ENCODE measurements around the gene PHACTR4.
A peak's percentile ranks its signal among the peaks of the same experiment; 100 is the strongest.

PHACTR4 gene

DNA sequence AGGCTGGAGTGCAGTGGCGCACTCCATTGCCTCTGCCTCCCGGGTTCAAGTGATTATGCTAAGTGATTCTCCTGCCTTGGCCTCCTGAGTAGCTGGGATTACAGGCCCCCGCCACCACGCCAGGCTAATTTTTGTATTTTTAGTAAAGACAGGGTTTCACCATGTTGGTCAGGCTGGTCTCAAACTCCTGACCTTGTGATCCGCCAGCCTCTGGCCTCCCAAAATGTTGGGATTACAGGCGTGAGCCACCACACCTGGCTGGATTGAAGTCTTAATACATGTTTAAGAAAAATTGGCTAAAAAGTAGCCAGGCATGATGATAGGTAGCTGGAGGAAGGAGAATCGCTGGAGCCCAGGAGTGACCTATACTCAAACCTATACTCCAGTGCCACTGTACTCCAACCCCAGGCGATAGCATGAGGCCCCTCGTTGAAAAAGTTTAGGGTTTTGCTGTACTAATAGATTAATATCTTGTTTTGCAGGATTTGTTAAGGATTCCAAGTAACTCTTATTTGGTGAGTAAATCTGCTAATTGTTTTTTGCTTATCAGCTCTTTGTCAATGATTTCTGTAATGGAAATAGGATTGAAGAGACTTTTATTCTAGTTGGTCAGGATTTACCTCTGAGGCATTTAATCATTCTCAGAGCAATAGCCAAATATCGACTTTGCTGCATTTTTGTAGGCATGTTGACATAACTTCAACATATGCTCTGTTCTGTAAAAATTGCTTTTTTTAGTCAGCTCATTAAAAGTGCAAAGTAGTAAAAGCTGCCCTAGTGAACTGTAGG lies 138.3 kb downstream of the PHACTR4 start:
- H3K4me1 ChIP-seq (ENCODE audit: control insufficient read depth, low read depth, low read length), result peaks cover 3% of the 10 kb centered on the region
- no peak overlapping the region for H2BK120ac ChIP-seq (ENCODE audit: low read depth, low read length)
- no peak overlapping the region for H2BK15ac ChIP-seq (replicated peaks; ENCODE audit: low read depth)
- H2AK5ac ChIP-seq (ENCODE audit: low read length), result no peak overlapping the region
- peak overlapping the region; percentile 96 for H3K4me3 ChIP-seq (ENCODE audit: low read length)
- peak overlapping the region; percentile 82 for H3K4me2 ChIP-seq (ENCODE audit: low read length)
- no peaks in the 10 kb centered on the region for H3K27me3 ChIP-seq (ENCODE audit: insufficient read depth, low read length, poor library complexity)
- peak overlapping the region; percentile 54 for H2BK5ac ChIP-seq (ENCODE audit: low read length)
- H3K9ac ChIP-seq (ENCODE audit: low read length), result peak overlapping the region; percentile 100
- peak overlapping the region; percentile 96 for H3K27ac ChIP-seq (ENCODE audit: low read depth, low read length)
- peaks cover 17% of the 10 kb centered on the region for H3K79me2 ChIP-seq (ENCODE audit: control insufficient read depth, insufficient read depth, low read length)
- peaks cover 5% of the 10 kb centered on the region for H3K79me1 ChIP-seq (ENCODE audit: low read length)
- WGBS (ENCODE audit: extremely low coverage, insufficient coverage, low lambda C conversion rate), result no CpG with 5 or more reads among the region's 10 CpGs
- H4K5ac ChIP-seq (ENCODE audit: low read length), result no peak overlapping the region
- H3K4ac ChIP-seq (ENCODE audit: low read depth, low read length), result peak overlapping the region; percentile 59
- H4K8ac ChIP-seq (ENCODE audit: low read depth, low read length), result peak overlapping the region; percentile 77
- DNase-seq, result no peak
- H3K23ac ChIP-seq (ENCODE audit: low read length), result peak overlapping the region; percentile 51
- peaks cover 27% of the 10 kb centered on the region for H3K36me3 ChIP-seq (ENCODE audit: control insufficient read depth, insufficient read depth, low read length)
- H3K56ac ChIP-seq (ENCODE audit: low read length), result peak overlapping the region; percentile 98
- H3K18ac ChIP-seq (ENCODE audit: low read length), result peak overlapping the region; percentile 99

DNA sequence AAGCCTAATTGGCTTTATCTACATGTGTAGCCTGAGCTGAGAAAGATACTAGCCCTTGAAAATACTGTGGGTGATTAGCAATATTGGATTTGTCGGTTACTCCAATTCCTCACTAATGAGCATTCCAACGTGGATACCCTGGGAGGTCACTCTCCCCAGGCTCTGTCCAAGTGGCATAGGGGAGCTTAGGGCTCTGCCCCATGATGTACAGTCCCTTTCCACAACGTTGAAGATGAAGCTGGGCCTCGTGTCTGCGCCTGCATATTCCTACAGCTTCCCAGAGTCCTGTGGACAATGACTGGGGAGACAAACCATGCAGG lies 138.9 kb downstream of the PHACTR4 start:
- H3K23ac ChIP-seq (ENCODE audit: low read length), result no peak overlapping the region
- H3K27ac ChIP-seq (ENCODE audit: low read depth, low read length), result peak overlapping the region; percentile 88
- no peak overlapping the region for H2BK5ac ChIP-seq (ENCODE audit: low read length)
- H4K8ac ChIP-seq (ENCODE audit: low read depth, low read length), result no peak overlapping the region
- H3K4ac ChIP-seq (ENCODE audit: low read depth, low read length), result peak overlapping the region; percentile 41
- H3K18ac ChIP-seq (ENCODE audit: low read length), result peak overlapping the region; percentile 76
- no peak overlapping the region for H2AK5ac ChIP-seq (ENCODE audit: low read length)
- peaks cover 17% of the 10 kb centered on the region for H3K79me2 ChIP-seq (ENCODE audit: control insufficient read depth, insufficient read depth, low read length)
- peaks cover 27% of the 10 kb centered on the region for H3K36me3 ChIP-seq (ENCODE audit: control insufficient read depth, insufficient read depth, low read length)
- no peak overlapping the region for H4K5ac ChIP-seq (ENCODE audit: low read length)
- peaks cover 5% of the 10 kb centered on the region for H3K79me1 ChIP-seq (ENCODE audit: low read length)
- no CpG with 5 or more reads among the region's 5 CpGs for WGBS (ENCODE audit: extremely low coverage, insufficient coverage, low lambda C conversion rate)
- H2BK15ac ChIP-seq (replicated peaks; ENCODE audit: low read depth), result no peak overlapping the region
- peak overlapping the region; percentile 96 for H3K4me3 ChIP-seq (ENCODE audit: low read length)
- peak overlapping the region; percentile 98 for H3K56ac ChIP-seq (ENCODE audit: low read length)
- no peak overlapping the region for H2BK120ac ChIP-seq (ENCODE audit: low read depth, low read length)
- peaks cover 3% of the 10 kb centered on the region for H3K4me1 ChIP-seq (ENCODE audit: control insufficient read depth, low read depth, low read length)
- H3K9ac ChIP-seq (ENCODE audit: low read length), result peak overlapping the region; percentile 100
- peak; percentile 47 for DNase-seq
- H3K27me3 ChIP-seq (ENCODE audit: insufficient read depth, low read length, poor library complexity), result no peaks in the 10 kb centered on the region
- peak overlapping the region; percentile 4 for H3K4me2 ChIP-seq (ENCODE audit: low read length)

DNA sequence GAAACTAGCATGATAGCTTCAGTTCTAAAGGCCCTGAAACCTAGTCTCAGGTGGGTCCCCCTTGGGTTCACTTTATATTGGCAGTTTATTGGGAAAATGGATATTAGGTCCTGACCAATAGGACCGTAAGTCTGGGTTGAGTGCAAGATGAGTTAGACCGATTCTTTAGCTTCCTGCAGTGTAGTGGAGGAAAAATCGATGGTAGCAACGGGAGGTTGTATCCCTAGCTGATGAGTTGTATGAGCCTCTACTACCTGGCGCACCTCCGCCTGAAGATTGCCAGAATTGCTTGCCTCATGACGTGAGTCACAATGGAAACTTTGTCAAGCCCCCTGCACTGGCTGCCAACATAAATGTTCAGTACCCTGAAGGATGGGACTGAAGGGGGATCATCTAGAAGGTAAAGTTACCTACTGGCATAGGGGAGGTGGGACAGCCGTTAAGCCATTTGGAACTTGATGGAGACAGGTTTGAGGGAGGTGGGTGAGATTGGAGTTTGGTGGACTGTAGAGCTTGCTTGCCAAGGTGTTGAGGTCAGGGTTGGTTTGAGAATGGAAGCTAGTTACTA lies 140.2 kb downstream of the PHACTR4 start:
- Histone ChIP-seq H3K56ac (ENCODE audit: low read length) (peak overlapping the region; percentile 98), H3K9ac (ENCODE audit: low read length) (peak overlapping the region; percentile 100), H3K27ac (ENCODE audit: low read depth, low read length) (peak overlapping the region; percentile 88), H3K36me3 (ENCODE audit: control insufficient read depth, insufficient read depth, low read length) (peaks cover 27% of the 10 kb centered on the region), H4K8ac (ENCODE audit: low read depth, low read length) (no peak overlapping the region), H3K4ac (ENCODE audit: low read depth, low read length) (no peak overlapping the region), H3K79me1 (ENCODE audit: low read length) (peaks cover 5% of the 10 kb centered on the region), H3K27me3 (ENCODE audit: insufficient read depth, low read length, poor library complexity) (no peaks in the 10 kb centered on the region), H3K4me3 (ENCODE audit: low read length) (peak overlapping the region; percentile 34), H3K23ac (ENCODE audit: low read length) (no peak overlapping the region), H4K5ac (ENCODE audit: low read length) (peak overlapping the region; percentile 50), H2BK15ac (replicated peaks; ENCODE audit: low read depth) (no peak overlapping the region), H3K4me1 (ENCODE audit: control insufficient read depth, low read depth, low read length) (peaks cover 3% of the 10 kb centered on the region), H2BK120ac (ENCODE audit: low read depth, low read length) (no peak overlapping the region), H3K4me2 (ENCODE audit: low read length) (peak overlapping the region; percentile 32), H2AK5ac (ENCODE audit: low read length) (no peak overlapping the region), H2BK5ac (ENCODE audit: low read length) (peak overlapping the region; percentile 20), H3K18ac (ENCODE audit: low read length) (no peak overlapping the region), H3K79me2 (ENCODE audit: control insufficient read depth, insufficient read depth, low read length) (peaks cover 17% of the 10 kb centered on the region)
- no CpG with 5 or more reads among the region's 8 CpGs for WGBS (ENCODE audit: extremely low coverage, insufficient coverage, low lambda C conversion rate)
- DNase-seq, result peak; percentile 69

DNA sequence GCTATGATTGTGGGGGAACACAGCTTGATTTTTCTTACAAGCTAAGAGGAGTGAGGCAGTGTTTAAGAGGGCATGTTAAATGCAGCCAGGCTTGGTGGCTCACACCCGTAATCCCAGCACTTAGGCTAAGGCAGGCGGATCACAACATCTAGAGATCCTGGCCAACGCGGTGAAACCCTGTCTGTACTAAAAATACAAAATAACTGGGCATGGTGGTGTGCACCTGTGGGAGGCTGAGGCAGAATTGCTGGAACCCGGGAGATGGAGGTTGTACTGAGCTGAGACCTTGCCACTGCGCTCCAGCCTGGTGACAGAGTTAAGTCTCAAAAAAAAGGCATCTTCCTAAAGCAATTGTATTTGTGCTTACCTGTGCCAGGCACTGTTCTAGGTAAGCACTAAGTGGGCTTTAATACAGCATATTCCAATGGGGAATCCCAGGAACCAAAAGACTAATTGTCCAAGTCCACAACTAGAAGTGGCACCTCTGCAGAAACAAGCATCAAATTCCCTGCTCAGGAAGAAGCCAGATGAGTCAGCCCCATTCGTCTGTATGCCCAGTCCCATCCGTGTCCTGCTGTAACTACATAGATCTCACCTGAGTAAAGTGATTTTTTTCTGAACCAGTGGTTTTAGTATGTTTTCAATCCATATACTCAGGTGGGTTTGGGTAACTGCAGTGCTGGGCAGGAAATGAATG lies 140.9 kb downstream of the PHACTR4 start:
- Histone ChIP-seq H3K9ac (ENCODE audit: low read length) (peak overlapping the region; percentile 100), H2BK15ac (replicated peaks; ENCODE audit: low read depth) (no peak overlapping the region), H2AK5ac (ENCODE audit: low read length) (no peak overlapping the region), H3K79me1 (ENCODE audit: low read length) (peaks cover 5% of the 10 kb centered on the region), H3K4me3 (ENCODE audit: low read length) (peak overlapping the region; percentile 34), H3K4me2 (ENCODE audit: low read length) (peak overlapping the region; percentile 32), H4K5ac (ENCODE audit: low read length) (no peak overlapping the region), H3K79me2 (ENCODE audit: control insufficient read depth, insufficient read depth, low read length) (peaks cover 17% of the 10 kb centered on the region), H3K36me3 (ENCODE audit: control insufficient read depth, insufficient read depth, low read length) (peaks cover 27% of the 10 kb centered on the region), H4K8ac (ENCODE audit: low read depth, low read length) (no peak overlapping the region), H2BK5ac (ENCODE audit: low read length) (peak overlapping the region; percentile 2), H2BK120ac (ENCODE audit: low read depth, low read length) (no peak overlapping the region), H3K4ac (ENCODE audit: low read depth, low read length) (no peak overlapping the region), H3K18ac (ENCODE audit: low read length) (no peak overlapping the region), H3K23ac (ENCODE audit: low read length) (no peak overlapping the region), H3K4me1 (ENCODE audit: control insufficient read depth, low read depth, low read length) (peaks cover 3% of the 10 kb centered on the region), H3K56ac (ENCODE audit: low read length) (peak overlapping the region; percentile 98), H3K27ac (ENCODE audit: low read depth, low read length) (peak overlapping the region; percentile 88), H3K27me3 (ENCODE audit: insufficient read depth, low read length, poor library complexity) (no peaks in the 10 kb centered on the region)
- WGBS (ENCODE audit: extremely low coverage, insufficient coverage, low lambda C conversion rate), result no CpG with 5 or more reads among the region's 8 CpGs
- DNase-seq, result no peak

DNA sequence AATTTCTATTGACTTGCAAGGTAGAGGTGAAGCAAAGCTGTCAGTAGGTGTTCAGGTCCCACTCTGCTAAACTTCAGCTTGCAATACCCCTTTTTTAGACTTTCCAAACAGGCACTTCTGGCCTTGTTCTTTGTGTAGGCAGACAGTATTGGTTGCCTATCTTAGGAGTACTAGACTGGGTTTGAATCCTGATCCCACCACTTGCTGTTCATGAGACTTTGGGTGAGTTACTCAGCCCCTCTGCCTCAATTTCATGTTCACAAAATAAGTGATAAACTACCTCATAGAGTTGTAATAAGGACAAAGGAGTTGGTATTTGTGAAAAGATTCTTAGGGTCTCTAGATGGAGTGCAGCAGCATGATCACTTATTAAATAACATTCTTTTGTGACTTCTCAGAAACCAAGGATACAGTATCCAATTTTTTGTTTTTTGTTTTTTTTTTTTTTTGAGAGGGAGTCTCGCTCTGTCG lies 141.5 kb downstream of the PHACTR4 start:
- H3K79me2 ChIP-seq (ENCODE audit: control insufficient read depth, insufficient read depth, low read length), result peaks cover 17% of the 10 kb centered on the region
- no CpG with 5 or more reads among the region's 2 CpGs for WGBS (ENCODE audit: extremely low coverage, insufficient coverage, low lambda C conversion rate)
- no peak overlapping the region for H3K4me3 ChIP-seq (ENCODE audit: low read length)
- H2AK5ac ChIP-seq (ENCODE audit: low read length), result no peak overlapping the region
- H3K56ac ChIP-seq (ENCODE audit: low read length), result no peak overlapping the region
- H4K8ac ChIP-seq (ENCODE audit: low read depth, low read length), result no peak overlapping the region
- no peak overlapping the region for H3K4me2 ChIP-seq (ENCODE audit: low read length)
- peaks cover 3% of the 10 kb centered on the region for H3K4me1 ChIP-seq (ENCODE audit: control insufficient read depth, low read depth, low read length)
- no peak overlapping the region for H3K4ac ChIP-seq (ENCODE audit: low read depth, low read length)
- DNase-seq, result peak; percentile 88
- H3K36me3 ChIP-seq (ENCODE audit: control insufficient read depth, insufficient read depth, low read length), result peaks cover 27% of the 10 kb centered on the region
- H3K9ac ChIP-seq (ENCODE audit: low read length), result peak overlapping the region; percentile 100
- no peaks in the 10 kb centered on the region for H3K27me3 ChIP-seq (ENCODE audit: insufficient read depth, low read length, poor library complexity)
- no peak overlapping the region for H3K18ac ChIP-seq (ENCODE audit: low read length)
- H2BK5ac ChIP-seq (ENCODE audit: low read length), result no peak overlapping the region
- no peak overlapping the region for H2BK15ac ChIP-seq (replicated peaks; ENCODE audit: low read depth)
- H4K5ac ChIP-seq (ENCODE audit: low read length), result no peak overlapping the region
- no peak overlapping the region for H3K27ac ChIP-seq (ENCODE audit: low read depth, low read length)
- peaks cover 5% of the 10 kb centered on the region for H3K79me1 ChIP-seq (ENCODE audit: low read length)
- no peak overlapping the region for H3K23ac ChIP-seq (ENCODE audit: low read length)
- no peak overlapping the region for H2BK120ac ChIP-seq (ENCODE audit: low read depth, low read length)
